ELF-1 (cell line): Measurements from ENCODE around the gene CELA2A.
"Not testable (repeated sequence)": the region's sequence is repeated elsewhere in the genome, so short reads cannot be mapped to it uniquely, and the experiment has no call there.

ENCODE experiments used
- DNase-seq: peaks from one replicate; pipeline ENCODE4 v3.0.0-alpha.2; 2016; ENCODE audit warnings: low read depth, low spot score

Gene CELA2A

DNA sequence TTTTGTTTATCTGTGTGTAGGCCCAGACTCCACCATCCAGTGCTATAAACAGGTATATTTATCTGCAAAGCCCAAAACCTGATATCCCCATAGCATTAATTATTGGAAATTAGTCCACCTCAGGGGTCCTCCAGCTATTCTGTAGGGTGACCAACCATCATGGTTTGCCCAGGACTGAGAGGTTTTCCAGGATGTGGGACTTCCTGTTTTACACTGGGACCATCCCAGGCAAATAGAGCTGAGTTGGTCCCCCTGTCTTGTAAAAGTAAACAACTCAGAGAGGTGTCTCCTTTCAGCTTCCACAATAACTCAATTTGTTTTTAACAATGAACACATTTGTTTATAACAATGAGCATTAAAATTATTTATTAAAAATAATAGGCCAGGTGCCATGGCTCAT, 11.6 kb downstream of the CELA2A start:
- DNase-seq = no peak

DNA sequence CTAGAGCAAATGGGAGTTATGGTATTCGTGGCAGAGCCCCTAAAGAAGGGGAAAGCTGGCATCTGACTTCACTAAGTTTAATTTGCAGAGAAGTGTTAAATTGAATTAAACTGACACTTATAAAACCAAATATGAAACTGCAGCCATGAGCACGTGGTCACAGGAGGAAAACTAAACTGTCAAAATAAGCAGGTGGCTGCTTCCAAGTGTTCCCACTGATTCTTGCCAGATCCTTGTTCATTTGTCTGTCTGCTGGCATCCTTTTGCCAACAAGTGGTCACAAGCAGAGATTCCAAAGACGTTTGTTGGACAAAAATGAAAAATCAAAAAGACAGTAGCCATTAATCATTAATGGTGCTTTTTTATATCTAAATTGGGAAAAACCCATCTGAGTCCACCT, 12.8 kb downstream of the CELA2A start:
- DNase-seq = no peak

DNA sequence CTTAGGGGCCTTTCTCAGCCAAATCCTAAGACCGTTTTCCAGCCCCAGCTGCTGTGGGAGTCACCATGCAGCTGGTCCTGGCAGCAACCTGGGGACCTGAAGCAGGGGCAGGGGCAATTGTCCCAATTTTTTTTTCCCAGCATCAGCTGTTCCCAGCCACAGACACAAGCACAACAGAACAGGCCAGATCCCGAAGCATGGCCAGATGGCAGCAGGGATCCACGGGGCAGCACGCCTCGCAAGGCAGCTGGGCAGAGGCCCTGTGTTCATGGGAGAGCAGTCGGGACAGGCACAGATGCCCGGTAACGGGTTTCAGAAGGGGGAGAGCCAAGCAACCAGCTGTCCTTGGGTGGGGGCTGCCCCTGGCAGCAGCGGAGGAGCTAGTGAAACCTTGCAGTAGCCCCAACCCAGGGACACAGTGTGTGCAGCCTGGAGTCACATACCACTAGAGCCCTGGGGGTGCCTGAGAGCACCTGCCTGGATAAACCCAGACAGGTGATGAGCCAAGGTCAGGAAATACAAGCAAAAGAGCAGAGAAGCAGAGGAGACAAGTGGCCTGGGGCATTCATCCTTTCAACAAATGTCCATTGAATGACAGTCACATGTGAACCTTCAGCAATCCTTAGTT, 13.4 kb downstream of the CELA2A start:
- DNase-seq = not testable (repeated sequence)

DNA sequence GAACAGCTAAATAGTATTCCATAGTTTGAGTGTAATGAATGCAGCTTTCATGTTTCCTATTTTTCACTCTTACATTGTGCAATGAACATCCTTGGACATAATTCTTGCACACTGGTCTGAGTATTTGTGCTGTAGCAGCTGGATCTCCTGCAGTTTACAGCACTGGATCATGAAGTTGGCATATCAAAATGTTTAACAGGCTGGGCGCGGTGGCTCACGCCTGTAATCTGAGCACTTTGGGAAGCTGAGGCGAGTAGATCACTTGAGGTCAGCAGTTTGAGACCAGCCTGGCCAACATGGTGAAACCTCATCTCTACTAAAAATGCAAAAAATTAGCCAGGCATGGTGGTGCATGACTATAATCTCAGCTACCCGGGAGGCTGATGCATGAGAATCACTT, 14.5 kb downstream of the CELA2A start:
- not testable (repeated sequence) for DNase-seq

DNA sequence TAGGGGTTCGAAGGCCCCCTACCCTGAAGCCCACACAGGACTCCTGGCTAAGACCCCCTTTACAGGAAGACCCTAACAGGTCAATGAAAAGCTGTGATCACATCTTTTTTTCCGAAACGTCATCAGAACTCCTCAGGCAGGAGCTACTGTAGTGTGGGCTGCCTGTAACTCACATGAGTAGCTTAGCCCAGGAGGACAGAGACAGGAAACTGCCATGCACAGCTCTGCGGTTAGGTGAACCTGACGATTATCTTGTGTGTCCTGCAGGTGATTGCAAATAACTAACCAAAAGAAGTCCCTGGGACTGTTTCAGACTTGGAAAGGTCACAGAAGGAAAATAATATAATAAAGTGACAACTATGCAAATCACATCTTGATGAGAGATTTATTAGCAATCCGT, 15.2 kb downstream of the CELA2A start:
- DNase-seq = not testable (repeated sequence)

DNA sequence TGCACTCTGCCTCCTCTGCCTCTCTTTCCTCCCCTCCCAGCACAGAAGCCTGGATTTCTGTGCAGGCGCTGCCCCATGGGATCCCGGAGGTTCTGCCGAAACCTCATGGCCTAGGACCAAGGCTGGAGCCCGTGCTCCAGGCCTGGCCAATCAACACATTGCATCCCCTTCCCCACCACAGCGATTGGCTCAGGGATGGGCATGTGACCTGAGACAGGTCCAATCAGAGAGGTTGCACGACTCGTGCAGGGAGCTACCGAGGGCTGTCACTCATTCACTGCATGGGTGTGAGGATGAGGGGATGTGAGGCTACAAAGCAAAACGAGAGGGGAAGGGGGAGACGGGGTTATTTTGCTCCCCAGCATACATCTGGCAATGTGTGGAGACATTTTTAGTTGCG, 16.1 kb downstream of the CELA2A start:
- DNase-seq = no peak

DNA sequence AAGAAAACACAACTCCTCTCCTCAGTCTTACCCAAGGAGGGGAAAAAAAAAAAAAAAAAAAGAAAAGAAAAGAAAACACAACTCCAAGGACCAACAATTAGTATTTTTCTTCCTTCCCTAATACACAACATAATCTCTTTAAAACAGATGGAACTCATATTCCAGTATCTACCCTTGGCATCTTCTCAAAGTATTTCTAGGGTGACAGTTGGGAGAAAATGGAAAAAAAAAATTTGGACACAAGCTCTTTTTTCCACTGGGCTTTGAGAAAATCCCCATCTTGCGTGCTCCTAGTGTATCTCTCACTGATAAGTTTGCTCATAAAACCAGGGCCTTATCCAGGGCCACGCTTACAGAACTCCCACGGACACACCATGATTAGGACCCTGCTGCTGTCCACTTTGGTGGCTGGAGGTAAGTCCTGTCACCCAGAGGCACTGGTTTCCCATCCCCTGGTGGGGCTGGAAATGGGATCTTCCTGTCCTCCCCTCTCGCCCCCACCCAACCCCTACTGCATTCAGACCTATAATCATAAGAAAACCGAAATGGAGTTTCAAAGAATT, 19.3 kb downstream of the CELA2A start, which contains the start of gene CELA2B:
Gene CELA2B, plus strand, starts transcription at position 353 of the 563 bp plus-strand sequence. Its CDS starts 22 bp downstream, at position 375.
- DNase-seq = no peak

DNA sequence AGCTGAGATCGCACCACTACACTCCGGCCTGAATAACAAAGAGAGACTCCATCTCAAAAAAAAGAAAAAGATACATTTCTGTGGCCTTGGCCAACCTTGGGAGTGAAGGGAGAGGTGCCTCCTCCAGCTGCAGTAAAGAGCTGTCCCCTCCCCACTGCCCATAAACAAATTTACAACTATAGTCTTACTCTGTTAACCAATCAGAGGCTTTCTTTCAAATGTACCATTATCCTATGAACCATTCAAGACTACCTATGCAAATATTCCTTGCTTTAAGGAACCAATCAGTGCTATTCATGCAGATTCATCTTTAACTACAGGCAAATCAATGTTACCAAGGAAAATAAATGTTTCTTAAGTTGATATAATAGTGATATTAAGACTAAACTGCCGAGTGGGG, 20.4 kb downstream of the CELA2A start:
- DNase-seq = no peak

DNA sequence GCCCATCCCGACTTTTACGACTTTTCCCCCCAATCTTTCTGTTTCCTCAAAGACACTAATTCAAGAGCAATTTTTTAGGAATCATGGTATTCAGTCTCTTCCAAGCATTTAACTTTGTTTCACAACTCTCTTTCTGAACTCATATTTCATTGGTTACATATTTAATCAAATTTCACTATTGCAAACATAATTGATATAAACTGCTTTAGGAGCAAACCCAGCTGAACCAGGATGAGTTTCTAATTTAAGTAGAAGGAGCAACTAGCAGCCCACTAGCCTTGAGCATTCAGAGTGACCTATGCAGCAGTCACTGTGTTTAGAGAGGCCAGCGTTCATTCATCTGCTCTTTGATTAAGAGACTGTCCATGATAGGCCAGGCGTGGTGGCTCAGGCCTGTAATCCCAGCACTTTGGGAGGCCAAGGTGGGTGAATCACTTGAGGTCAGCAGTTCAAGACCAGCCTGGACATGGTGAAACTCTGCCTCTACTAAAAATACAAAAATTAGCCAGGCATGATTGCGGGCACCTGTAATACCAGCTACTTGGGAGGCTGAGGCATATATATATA, 21.2 kb downstream of the CELA2A start:
- no peak for DNase-seq

DNA sequence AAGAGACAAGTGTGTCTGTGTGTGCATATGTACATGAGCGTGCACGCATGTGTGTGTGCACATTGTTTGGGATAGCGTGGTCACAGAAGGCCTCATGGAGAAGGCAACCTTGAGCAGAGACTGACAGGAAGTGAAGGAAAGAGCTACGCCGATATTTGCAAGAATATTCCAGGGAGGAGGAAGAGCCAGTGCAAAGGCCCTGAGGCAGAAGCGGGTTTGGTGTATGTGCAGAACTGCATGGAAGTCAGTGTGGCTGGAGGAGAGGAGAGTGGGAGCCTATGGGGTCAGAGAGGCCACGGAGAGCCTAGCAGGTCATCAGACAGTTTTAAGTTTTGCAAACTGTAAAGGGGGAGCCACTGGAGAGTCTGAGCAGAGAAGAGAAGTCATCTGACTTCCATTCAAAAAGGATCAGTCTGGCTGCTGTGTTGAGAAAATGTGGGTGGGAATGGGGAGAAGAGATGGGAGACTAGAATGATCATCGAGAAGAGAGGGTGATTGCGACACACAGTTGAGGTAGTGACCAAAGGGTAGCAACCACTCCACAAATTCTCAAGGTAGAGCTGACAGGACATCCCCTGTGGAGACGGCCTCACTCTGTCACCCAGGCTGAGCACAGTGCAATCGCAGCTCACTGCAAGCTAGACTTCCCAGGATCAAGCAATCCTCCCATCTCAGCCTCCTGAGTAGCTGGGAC, 23.3 kb downstream of the CELA2A start:
- no peak for DNase-seq

DNA sequence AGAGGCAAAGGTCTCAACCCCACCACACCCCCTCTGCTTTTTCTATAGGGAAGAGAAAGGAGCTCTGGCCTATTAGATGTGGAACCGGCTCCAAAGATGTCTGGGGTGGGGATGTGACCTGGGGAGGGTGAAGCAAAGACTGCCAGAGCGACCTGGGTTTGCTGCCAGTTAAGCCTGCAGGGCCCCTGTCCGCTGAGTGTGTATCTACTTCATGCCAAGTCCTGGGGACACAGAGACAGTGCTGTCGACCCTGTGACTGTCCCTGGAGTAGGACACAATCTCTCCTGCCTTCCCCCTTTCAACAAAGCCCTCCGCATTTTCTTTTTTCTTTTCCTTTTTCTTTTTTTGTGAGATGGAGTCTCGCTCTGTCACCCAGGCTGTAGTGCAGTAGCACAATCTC, 25.9 kb downstream of the CELA2A start:
- DNase-seq = not testable (repeated sequence)

DNA sequence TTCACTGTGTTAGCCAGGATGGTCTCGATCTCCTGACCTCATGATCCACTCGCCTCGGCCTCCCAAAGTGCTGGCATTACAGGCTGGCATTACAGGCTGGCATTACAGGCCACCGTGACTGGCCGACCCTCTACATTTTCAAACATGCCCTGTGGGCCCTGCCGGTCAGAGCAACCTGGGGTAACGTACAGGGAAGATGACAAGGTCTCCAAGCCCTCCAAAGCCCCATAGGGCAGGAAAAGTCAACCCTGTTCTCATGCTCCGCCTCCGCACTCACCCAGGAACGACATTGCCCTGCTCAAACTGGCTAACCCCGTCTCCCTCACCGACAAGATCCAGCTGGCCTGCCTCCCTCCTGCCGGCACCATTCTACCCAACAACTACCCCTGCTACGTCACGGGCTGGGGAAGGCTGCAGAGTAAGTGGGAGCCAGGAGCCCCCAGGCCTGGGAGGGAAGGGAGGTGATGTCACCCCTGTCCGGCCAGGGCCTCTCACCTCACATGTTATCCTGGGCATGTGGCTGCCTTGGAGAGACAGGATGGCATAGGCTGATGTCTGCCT, 26.5 kb downstream of the CELA2A start:
- DNase-seq = not testable (repeated sequence)

DNA sequence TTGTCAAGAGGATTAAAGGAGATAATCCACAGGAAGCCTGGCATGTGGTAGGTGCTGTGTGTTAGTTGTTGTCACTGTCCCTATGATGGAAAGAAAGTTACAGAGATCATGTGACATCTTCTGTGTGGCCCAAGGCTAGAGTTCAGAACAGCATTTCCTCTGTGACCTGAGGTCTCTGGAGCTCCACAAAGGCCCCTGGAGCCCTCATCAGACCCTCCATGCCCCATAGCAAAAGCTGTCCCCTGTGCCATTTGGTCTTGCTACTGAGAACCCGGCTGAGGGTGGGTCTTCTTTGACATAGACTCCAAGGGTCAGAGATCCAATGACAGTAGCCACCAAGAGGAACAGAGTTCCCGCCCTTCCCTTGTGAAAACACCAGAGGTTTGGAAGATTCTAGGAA, 27.4 kb downstream of the CELA2A start:
- DNase-seq = no peak

DNA sequence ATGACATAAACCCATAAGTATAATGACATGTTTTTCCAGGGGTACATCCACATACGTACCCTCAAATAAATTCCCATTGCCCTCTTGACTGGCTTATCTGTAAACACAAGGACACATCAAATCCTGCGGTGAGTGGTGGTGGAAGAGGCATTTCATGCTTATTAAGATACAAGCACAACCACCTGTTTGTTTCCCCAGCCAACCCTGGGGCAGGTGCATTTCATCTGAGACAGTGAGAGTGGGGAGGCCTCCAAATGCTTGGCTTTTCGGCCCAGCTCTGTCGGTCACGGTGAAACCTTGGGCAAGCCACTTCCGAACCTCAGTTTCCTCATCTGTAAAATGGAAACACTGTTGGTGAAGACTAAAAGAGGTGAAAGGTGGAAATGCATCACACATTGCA, 27.9 kb downstream of the CELA2A start:
- not testable (repeated sequence) for DNase-seq

DNA sequence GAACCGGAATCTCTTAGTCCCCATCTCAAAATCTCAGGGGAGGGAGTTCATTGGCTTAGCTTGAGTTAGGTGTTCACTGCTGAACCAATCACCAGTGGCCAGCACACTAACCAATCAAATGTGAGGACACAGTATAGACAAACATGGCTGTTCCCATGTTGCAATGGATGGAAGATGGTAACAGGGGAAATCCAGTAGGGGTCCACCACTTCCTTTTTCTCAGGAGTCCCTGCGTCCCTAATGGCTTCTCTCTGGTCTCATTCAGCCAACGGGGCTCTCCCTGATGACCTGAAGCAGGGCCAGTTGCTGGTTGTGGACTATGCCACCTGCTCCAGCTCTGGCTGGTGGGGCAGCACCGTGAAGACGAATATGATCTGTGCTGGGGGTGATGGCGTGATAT, 29.1 kb downstream of the CELA2A start:
- no peak for DNase-seq

DNA sequence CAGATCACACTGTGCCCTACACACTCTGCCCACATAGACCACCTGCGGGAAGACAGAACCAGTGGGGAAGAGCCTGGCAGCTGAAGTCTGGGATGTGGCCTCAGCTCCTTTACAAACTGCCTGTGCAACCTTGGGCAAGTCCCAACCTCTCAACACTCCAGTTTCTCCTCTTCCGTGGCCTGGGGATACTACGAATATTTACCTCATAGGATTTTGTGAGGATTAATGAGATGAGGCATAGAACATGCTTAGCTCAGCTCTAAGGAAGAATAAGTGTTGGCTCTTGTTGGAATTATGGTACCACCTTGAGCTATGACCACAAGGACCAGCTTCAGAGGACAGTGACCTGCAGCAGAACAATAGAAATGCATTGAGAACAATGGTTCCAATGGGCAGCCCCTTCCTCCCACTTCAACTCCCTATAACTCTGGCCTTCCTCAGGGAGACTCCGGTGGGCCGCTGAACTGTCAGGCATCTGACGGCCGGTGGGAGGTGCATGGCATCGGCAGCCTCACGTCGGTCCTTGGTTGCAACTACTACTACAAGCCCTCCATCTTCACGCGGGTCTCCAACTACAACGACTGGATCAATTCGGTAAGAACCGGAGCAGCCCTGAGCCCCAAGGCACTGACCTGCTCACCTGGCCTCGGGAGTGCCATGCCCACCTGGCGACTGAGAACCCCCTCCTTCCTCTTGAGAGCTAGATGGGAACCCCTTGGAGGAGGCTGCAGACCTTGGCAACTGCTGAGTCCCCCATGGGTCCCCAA, 30.5 kb downstream of the CELA2A start:
- not testable (repeated sequence) for DNase-seq

DNA sequence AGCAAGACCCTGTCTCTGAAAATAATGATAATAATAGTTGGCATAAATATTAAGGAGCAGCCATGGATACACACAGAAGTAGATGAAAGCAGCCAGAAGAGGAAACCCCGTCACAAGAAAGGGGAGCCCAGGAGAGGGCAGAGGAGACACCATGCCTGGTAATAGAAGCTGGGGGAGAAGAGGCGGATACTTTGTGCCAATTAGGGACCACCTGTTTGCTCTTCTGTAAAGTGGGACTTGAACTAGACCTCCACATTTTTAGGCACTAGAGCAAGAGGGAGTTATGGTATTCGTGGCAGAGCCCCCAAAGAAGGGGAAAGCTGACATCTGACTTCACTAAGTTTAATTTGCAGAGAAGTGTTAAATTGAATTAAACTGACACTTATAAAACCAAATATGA, 31.8 kb downstream of the CELA2A start:
- no peak for DNase-seq

DNA sequence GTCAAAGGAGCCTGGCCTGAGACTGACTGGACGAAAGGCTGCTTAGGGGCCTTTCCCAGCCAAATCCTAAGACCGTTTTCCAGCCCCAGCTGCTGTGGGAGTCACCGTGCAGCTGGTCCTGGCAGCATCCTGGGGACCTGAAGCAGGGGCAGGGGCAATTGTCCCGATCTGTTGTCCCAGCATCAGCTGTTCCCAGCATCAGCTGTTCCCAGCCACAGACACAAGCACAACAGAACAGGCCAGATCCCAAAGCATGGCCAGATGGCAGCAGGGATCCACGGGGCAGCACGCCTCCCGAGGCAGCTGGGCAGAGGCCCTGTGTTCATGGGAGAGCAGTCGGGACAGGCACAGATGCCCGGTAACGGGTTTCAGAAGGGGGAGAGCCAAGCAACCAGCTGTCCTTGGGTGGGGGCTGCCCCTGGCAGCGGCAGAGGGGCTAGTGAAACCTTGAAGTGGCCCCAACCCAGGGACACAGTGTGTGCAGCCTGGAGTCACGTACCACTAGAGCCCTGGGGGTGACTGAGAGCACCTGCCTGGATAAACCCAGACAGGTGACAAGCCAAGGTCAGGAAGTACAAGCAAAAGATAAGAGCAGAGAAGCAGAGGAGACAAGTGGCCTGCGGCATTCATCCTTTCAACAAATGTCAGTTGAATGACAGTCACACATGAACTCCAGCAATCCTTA, 32.7 kb downstream of the CELA2A start:
- DNase-seq = no peak

DNA sequence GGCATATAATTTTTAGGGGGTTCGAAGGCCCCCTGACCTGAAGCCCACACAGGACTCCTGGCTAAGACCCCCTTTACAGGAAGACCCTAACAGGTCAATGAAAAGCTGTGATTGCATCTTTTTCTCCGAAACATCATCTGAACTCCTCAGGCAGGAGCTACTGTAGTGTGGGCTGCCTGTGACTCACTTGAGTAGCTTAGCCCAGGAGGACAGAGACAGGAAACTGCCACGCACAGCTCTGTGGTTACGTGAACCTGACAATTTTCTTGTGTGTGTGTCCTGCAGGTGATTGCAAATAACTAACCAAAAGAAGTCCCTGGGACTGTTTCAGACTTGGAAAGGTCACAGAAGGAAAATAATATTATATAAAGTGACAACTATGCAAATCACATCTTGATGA, 34.5 kb downstream of the CELA2A start:
- not testable (repeated sequence) for DNase-seq

DNA sequence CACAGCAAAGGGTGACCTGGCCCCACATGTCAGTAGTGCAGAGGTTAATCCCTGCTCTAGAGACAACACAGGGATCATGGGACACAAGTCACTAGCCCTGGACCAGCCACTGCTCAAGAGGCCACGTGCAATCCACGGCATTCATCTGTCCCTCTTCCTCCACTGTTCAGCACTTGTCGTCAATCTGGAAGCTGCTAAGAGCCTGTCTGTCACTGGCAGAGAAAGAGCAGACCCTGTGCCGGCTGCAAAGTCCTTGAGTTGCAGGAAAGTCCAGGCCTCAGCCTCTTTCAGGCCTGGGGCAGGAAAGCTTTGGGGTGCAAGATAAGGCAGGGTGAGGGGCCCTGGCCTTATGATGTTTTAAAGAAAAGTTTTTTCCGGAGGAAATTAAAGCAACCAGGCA, 36.1 kb downstream of the CELA2A start:
- no peak for DNase-seq

DNA sequence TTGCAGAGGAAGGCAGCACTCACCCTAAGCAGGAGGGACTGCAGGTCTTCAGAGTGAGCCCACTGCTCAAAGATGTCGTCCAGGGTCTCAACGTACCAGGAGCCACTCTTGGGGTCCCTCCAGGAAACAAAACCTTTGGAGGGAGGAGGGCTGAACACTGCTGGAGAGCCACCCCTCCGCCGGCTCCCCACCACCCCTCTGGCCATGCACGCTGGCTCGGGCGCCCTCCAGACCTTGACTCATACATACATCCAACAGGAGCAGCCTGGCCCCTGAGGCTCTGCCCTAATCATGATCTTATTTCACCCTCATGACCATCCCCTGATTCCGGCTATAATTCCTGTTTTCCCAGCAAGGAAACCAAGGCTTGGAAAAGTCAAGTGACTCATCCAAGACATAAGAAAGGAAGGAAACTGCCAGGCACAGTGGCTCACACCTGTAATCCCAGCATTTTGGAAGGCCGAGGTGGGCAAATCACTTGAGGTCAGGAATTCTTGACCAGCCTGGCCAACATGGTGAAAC, 37.4 kb downstream of the CELA2A start:
- no peak for DNase-seq
